BLaER1 (cell line): Measurements from ENCODE around the gene SLC27A1.
"Not testable (repeated sequence)": the region's sequence is repeated elsewhere in the genome, so short reads cannot be mapped to it uniquely, and the experiment has no call there.

Source experiments
- H3K27ac ChIP-seq: shearing (Covaris generic); formaldehyde crosslinking; 2 replicates; pipeline ENCODE4 v1.8.1; 2022
- H3K27me3 ChIP-seq: shearing (Covaris generic); formaldehyde crosslinking; 2 replicates; pipeline ENCODE4 v1.8.1; 2022
- H3K36me3 ChIP-seq: shearing (Covaris generic); formaldehyde crosslinking; 2 replicates; pipeline ENCODE4 v1.8.1; 2022
- H3K4me1 ChIP-seq: shearing (Covaris generic); formaldehyde crosslinking; 2 replicates; pipeline ENCODE4 v1.8.1; 2022
- H3K4me2 ChIP-seq: shearing (Covaris generic); formaldehyde crosslinking; 2 replicates; pipeline ENCODE4 v1.8.1; 2022
- H3K4me3 ChIP-seq: shearing (Covaris generic); formaldehyde crosslinking; 2 replicates; pipeline ENCODE4 v1.8.1; 2022
- H3K9ac ChIP-seq: shearing (Covaris generic); formaldehyde crosslinking; 2 replicates; pipeline ENCODE4 v1.8.1; 2022
- H3K9me3 ChIP-seq: shearing (Covaris generic); formaldehyde crosslinking; 2 replicates; pipeline ENCODE4 v1.8.1; 2022
- H4K20me1 ChIP-seq: shearing (Covaris generic); formaldehyde crosslinking; 2 replicates; pipeline ENCODE4 v1.8.1; 2022
- Cebpa-rat ChIP-seq: shearing (Covaris generic); IDR thresholded peaks from 2 replicates; pipeline ENCODE4 v1.8.1; 2022

SLC27A1 gene

DNA sequence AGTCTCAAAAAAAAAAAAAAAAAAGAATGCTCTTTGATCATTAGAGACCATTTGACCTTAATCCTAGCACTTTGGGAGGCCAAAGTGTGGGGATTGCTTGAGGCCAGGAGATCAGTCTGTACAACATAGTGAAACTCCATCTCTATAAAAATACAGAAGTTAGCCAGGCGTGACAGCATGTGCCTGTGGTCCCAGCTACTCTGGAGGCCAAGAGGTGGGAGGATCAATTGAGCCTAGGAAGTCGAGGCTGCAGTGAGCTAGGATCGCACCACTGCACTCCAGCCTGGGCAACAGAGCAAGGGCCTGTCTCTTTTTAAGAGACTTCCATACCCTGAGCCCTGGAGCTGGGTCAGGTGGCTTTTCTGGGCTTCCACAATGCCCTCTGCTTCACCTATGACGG is 73.7 kb downstream of the SLC27A1 start:
- peak overlapping the region; percentile 86 for H3K4me2 ChIP-seq
- H3K9ac ChIP-seq: no peak overlapping the region
- H3K27ac ChIP-seq: peak overlapping the region; percentile 85
- no peak overlapping the region for H3K4me3 ChIP-seq
- TF ChIP-seq Cebpa-rat: no peak
- peaks cover 42% of the 10 kb centered on the region for H3K36me3 ChIP-seq
- peaks cover 4% of the 10 kb centered on the region; the same call in 1 of the 2 replicates for H4K20me1 ChIP-seq
- no peaks in the 10 kb centered on the region for H3K27me3 ChIP-seq
- peaks cover 94% of the 10 kb centered on the region for H3K4me1 ChIP-seq
- H3K9me3 ChIP-seq: no peaks in the 10 kb centered on the region

DNA sequence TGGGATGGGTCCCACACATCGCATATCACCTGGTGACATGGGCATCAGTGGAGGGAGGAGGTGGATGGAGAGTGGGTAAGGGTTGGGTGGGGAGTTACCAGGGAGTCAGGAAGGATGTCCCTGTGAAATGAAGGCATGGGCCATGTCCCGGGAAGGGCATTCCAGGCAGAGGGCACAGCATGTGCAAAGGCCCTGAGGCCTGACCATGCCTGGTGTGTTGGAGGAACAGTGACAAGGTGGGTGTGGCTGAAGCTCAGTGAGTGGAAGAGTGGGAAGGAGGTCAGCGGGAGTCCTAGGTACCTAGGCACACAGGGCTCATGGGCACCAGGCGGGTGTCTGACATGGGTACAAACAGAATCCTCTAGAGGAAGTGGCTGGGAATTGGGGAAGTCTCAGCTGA is 74.1 kb downstream of the SLC27A1 start:
- no peaks in the 10 kb centered on the region for H3K27me3 ChIP-seq
- H3K4me2 ChIP-seq: peak overlapping the region; percentile 86
- H3K4me1 ChIP-seq: peaks cover 94% of the 10 kb centered on the region
- peak overlapping the region; percentile 85 for H3K27ac ChIP-seq
- no peak overlapping the region for H3K9ac ChIP-seq
- TF ChIP-seq Cebpa-rat: no peak
- no peaks in the 10 kb centered on the region for H3K9me3 ChIP-seq
- H3K36me3 ChIP-seq: peaks cover 46% of the 10 kb centered on the region
- H3K4me3 ChIP-seq: no peak overlapping the region
- H4K20me1 ChIP-seq: no peaks in the 10 kb centered on the region; the same call in 1 of the 2 replicates

DNA sequence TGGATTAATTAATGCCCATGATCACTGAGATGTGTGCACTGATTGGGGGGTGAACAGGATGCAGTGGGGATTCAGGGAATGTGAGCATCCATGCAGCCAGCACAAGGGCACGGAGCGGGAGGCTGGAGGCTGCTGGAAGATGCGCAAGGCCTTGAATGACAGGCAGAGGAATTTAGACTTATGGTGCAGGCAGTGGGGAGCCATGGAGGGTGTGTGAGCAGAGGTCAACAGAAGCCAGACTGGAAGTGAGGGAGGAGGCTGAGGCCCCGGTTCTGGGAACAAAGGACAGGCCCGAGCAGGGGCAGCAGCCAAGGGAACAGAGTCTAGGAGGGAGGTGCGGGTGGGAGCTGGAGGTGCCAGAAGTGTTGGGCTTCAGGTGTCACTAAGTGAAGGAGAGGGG is 77.8 kb downstream of the SLC27A1 start:
- Histone ChIP-seq H3K4me2 (peak overlapping the region; percentile 53), H3K27me3 (no peaks in the 10 kb centered on the region)

DNA sequence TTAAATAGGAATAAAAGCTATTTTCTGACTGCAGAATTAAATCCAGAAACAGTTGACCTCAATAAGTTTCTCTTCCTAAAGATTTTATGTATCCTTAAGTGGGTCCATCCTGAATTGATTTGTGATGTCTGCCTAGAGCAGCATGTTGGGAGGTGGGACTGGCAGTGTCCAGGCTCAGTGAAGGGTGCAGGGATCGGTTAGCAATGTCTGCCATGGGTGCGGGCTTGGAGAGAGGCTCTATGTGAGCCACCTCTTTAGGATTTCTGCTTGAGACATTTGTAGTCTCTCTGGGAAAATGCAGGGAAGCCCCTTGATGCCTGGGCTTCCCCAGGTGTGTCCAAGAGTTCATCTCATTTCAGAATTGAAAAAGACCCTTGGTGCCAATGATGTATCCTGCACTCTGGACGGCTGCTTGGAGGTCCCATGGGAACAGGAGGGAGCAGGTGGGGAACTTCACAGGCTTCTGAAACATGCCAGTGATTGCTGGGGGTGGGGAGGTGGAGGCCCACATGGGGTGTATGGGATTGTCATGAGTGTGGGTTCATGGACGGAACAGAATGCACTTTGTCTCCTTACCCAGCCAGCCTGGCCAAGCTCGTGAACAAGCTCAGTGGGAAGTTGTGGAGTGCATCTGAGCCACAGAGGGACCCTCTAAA is 78.9 kb downstream of the SLC27A1 start:
- H3K27ac ChIP-seq: peak overlapping the region; percentile 68

More for the DNA sequence above, 77.8 kb downstream of the SLC27A1 start:
- no peak overlapping the region for H3K9ac ChIP-seq
- no peaks in the 10 kb centered on the region for H4K20me1 ChIP-seq
- H3K36me3 ChIP-seq: peaks cover 49% of the 10 kb centered on the region
- TF ChIP-seq Cebpa-rat: no peak
- H3K27ac ChIP-seq: peak overlapping the region; percentile 59
- H3K4me3 ChIP-seq: no peak overlapping the region
- peaks cover 95% of the 10 kb centered on the region for H3K4me1 ChIP-seq
- no peaks in the 10 kb centered on the region for H3K9me3 ChIP-seq

DNA sequence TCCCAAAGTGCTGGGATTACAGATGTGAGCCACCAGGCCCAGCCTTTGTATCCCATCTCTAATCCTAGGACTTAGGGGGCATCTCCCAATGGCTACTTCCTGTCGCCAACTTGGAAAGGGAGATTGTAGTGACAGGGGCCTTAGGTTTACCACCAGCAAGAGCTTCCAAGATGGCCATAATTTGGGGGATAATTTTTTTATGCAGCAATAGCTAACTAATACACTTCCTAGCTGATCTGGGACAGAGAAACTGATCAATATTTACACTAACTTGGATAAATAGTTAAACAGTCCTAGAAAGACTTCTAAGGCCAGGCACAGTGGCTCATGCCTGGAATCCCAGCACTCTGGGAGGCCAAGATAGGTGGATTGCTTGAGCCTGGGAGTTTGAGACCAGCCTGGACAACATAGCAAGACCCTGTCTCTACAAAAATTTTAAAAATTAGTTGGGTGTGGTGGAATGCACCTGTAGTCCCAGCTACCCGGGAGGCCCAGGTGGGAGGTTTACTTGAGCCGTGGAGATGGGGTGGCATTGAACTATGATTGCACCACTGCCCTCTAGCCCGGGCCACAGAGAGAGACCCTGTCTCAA is 79.8 kb downstream of the SLC27A1 start:
- Histone ChIP-seq H3K4me3 (no peak overlapping the region), H3K36me3 (peaks cover 34% of the 10 kb centered on the region), H3K4me2 (no peak overlapping the region), H4K20me1 (no peaks in the 10 kb centered on the region), H3K27ac (no peak overlapping the region), H3K4me1 (peaks cover 95% of the 10 kb centered on the region), H3K27me3 (no peaks in the 10 kb centered on the region), H3K9me3 (no peaks in the 10 kb centered on the region), H3K9ac (no peak overlapping the region)
- TF ChIP-seq Cebpa-rat: no peak

More for the DNA sequence above, 78.9 kb downstream of the SLC27A1 start:
- peak overlapping the region; percentile 53 for H3K4me2 ChIP-seq
- no peak overlapping the region for H3K9ac ChIP-seq
- peaks cover 41% of the 10 kb centered on the region for H3K36me3 ChIP-seq
- TF ChIP-seq Cebpa-rat: no peak
- H3K27me3 ChIP-seq: no peaks in the 10 kb centered on the region
- H3K9me3 ChIP-seq: no peaks in the 10 kb centered on the region
- H4K20me1 ChIP-seq: no peaks in the 10 kb centered on the region
- H3K4me3 ChIP-seq: no peak overlapping the region
- H3K4me1 ChIP-seq: peaks cover 95% of the 10 kb centered on the region

DNA sequence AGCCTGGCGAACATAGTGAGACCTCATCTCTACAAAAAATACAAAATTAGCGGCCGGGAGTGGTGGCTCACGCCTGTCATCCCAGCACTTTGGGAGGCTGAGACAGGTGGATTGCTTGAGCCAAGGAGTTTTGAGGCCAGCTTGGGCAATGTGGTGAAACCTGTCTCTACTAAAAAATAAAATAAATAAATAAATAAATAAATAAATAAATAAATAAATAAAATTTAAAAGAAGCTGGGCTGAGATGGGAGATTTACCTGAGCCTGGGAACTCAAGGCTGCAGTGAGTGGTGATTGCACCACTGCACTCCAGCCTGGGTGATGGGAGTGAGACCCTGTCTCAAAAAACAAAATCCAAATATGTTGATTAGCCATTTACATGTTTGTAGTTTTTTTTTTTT is 82.4 kb downstream of the SLC27A1 start:
- H3K9me3 ChIP-seq, H3K27me3 ChIP-seq: not testable (repeated sequence)
- H3K4me3 ChIP-seq: peak overlapping the region; percentile 38; the same call in 1 of the 2 replicates
- peak overlapping the region; percentile 87 for H3K27ac ChIP-seq
- H3K9ac ChIP-seq: peak overlapping the region; percentile 65
- peaks cover 16% of the 10 kb centered on the region for H4K20me1 ChIP-seq
- H3K36me3 ChIP-seq: peaks cover 40% of the 10 kb centered on the region
- H3K4me1 ChIP-seq: peaks cover 86% of the 10 kb centered on the region
- peak overlapping the region; percentile 87 for H3K4me2 ChIP-seq

DNA sequence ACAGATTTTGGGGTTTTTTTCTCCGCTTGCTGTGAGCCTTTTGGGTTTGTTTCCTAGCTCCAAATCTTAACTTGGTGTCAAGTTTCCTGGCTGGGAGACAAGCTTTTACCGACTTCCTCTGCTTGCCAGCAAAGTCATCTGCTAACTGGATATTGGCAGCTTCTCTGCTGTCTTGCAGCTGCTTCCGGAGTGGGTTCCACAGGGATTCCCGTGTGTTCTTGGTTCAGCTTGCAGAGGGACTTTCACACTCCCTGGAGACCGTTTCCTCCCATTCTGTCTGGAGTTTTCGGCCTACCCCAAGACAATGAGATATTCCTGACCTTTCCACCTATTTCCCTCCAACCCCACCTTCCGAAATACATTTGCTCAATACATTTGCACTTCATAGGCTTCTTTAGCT is 82.9 kb downstream of the SLC27A1 start:
- Histone ChIP-seq H3K36me3 (peaks cover 40% of the 10 kb centered on the region), H3K27ac (peak overlapping the region; percentile 87), H3K27me3 (no peaks in the 10 kb centered on the region), H3K4me2 (peak overlapping the region; percentile 87), H4K20me1 (peaks cover 17% of the 10 kb centered on the region), H3K4me3 (peak overlapping the region; percentile 38; the same call in 1 of the 2 replicates), H3K4me1 (peaks cover 84% of the 10 kb centered on the region), H3K9ac (peak overlapping the region; percentile 65), H3K9me3 (no peaks in the 10 kb centered on the region)
- TF ChIP-seq Cebpa-rat: no peak

DNA sequence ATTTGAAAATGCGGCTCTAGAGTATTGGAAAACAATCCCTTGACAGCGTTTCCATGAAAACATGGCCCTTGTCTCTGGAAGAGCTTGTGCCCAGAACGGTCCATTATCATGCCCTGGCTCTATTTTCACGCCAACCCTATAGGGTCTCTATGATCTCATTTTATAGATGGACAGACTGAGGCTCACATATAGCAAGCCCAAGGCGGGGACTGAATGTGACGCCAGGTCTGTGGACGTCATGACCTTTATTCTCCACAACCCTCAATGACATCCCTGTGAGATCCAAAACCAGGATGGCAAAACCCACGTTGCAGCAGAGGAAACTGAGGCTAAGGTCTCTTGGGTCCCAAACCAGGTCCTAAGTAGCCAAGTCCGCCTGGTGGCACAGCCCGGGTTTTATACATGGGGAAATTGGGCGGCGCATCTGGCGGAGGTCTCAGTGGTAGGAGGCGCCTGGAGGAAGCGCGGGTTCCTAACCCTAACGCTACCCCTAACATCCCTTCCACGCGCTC is 84.7 kb downstream of the SLC27A1 start:
- no peaks in the 10 kb centered on the region for H3K9me3 ChIP-seq
- H4K20me1 ChIP-seq: peaks cover 32% of the 10 kb centered on the region
- no peaks in the 10 kb centered on the region for H3K27me3 ChIP-seq
- peak overlapping the region; percentile 87 for H3K4me2 ChIP-seq
- peak overlapping the region; percentile 94 for H3K27ac ChIP-seq
- peaks cover 44% of the 10 kb centered on the region for H3K36me3 ChIP-seq
- no peak for TF ChIP-seq Cebpa-rat
- H3K9ac ChIP-seq: peak overlapping the region; percentile 95; the same call in 1 of the 2 replicates
- H3K4me1 ChIP-seq: peaks cover 78% of the 10 kb centered on the region
- H3K4me3 ChIP-seq: peak overlapping the region; percentile 92

DNA sequence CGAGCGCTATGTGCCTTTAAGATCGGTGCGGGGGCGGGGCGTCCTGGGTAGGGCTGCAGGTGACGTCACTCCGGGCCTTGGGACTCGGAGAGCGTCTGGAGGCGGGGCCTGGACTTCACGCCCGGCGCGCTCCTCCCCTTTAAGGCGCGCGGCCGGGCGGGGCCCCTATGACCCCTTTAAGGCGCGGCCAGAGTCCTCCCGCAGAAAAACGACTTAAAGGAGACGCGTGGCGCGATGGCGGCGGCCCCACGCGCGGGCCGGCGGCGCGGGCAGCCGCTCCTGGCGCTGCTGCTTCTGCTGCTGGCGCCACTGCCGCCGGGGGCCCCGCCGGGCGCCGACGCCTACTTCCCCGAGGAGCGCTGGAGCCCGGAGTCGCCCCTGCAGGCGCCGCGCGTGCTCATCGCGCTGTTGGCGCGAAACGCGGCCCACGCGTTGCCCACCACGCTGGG is 85.2 kb downstream of the SLC27A1 start, which contains the start of gene COLGALT1:
Gene COLGALT1, plus strand, starts transcription at position 170 of the 449 bp plus-strand sequence. Its CDS starts 65 bp downstream, at position 235.
- H3K4me2 ChIP-seq: peak within 1 kb of the TSS; percentile 87
- peak within 1 kb of the TSS; percentile 94 for H3K27ac ChIP-seq
- H4K20me1 ChIP-seq: peaks cover 36% of the 10 kb centered on the region
- no peak for TF ChIP-seq Cebpa-rat
- peak within 1 kb of the TSS; percentile 92 for H3K4me3 ChIP-seq
- H3K36me3 ChIP-seq: peaks cover 44% of the 10 kb centered on the region
- no peaks in the 10 kb centered on the region for H3K9me3 ChIP-seq
- no peaks in the 10 kb centered on the region for H3K27me3 ChIP-seq
- peaks cover 79% of the 10 kb centered on the region for H3K4me1 ChIP-seq
- H3K9ac ChIP-seq: peak within 1 kb of the TSS; percentile 95
